Right lobe of liver (tissue), 4 donors: ENCODE data around the gene CLSTN2.

Source experiments
- CTCF ChIP-seq, 4 donors: fragments of 200-600 bp in 3 of 4; fragments of 450-650 bp in 1 of 4; IDR thresholded peaks; one replicate each; pipeline versions ENCODE4 v1.5.1 to v1.8.0; 2016 to 2022; ENCODE audit warnings: antibody characterized with exemption in 4 of 4, mild to moderate bottlenecking in 2 of 4
- POLR2A ChIP-seq: fragments of 450-650 bp; IDR thresholded peaks from one replicate; pipeline ENCODE4 v1.6.1; 2017; ENCODE audit warnings: antibody characterized with exemption, mild to moderate bottlenecking
- donor health status: DM: no; HTN: no; CAD: no.
- donor health status: DM: no; HTN: no; CAD: no.
- donor health status: DM: no; HTN: yes; CAD: no.

- TF ChIP-seq CTCF (IDR thresholded peaks at IDR 0.05) (no peak), POLR2A (no peak)
Observed at GRCh38 chr3:140022066-140022770, 87.2 kb downstream of the CLSTN2 start.
